MCF 10A (cell line): ENCODE data around the gene FAF1. TPM values are rescaled to one million over a fixed set of nuclear protein-coding genes. Genes with fewer than 3 reads are reported as not detected.
"Not testable (repeated sequence)": the region's sequence is repeated elsewhere in the genome, so short reads cannot be mapped to it uniquely, and the experiment has no call there.

Experiments used
- BruUV-seq: library from RNA; stranded (reverse); fragments of 400-500 nt; replicated peaks from 2 replicates; lab custom pipeline; 2021; lab: Mats Ljungman, UMichigan
- CTCF ChIA-PET: fragments of 300-600 bp; sonication (Branson Sonifier 250); formaldehyde crosslinking; extraction: SDS; loops from one replicate; lab custom pipeline; 2021; ENCODE audit warnings: antibody characterized with exemption, inconsistent platforms; lab: Yijun Ruan, JAX
- POLR2A ChIA-PET: fragments of 300-600, 350-650 bp; sonication (Branson Sonifier 250); formaldehyde crosslinking; extraction: SDS; loops from one replicate; lab custom pipeline; 2020; ENCODE audit warnings: antibody characterized with exemption, inconsistent platforms; lab: Yijun Ruan, JAX
- DNase-seq: peaks from one replicate; pipeline ENCODE4 v3.0.0-alpha.2; 2018; ENCODE audit not compliant: unreplicated experiment
- H3K27ac Mint-ChIP-seq: one replicate; pipeline ENCODE4 v1.8.0; 2022; ENCODE audit warnings: mild to moderate bottlenecking, low read depth, mixed read lengths; ENCODE audit not compliant: unreplicated experiment
- H3K27me3 Mint-ChIP-seq: one replicate; pipeline ENCODE4 v1.8.0; 2022; ENCODE audit warnings: mixed read lengths; ENCODE audit not compliant: insufficient read depth, unreplicated experiment
- H3K36me3 Mint-ChIP-seq: one replicate; pipeline ENCODE4 v1.8.0; 2022; ENCODE audit warnings: mild to moderate bottlenecking, moderate library complexity, mixed read lengths; ENCODE audit not compliant: insufficient read depth, unreplicated experiment
- H3K4me1 Mint-ChIP-seq: one replicate; pipeline ENCODE4 v1.8.0; 2022; ENCODE audit warnings: mixed read lengths; ENCODE audit not compliant: insufficient read depth, unreplicated experiment
- H3K4me3 Mint-ChIP-seq: one replicate; pipeline ENCODE4 v1.8.0; 2022; ENCODE audit warnings: mild to moderate bottlenecking, moderate library complexity, mixed read lengths; ENCODE audit not compliant: unreplicated experiment
- H3K9me3 Mint-ChIP-seq: one replicate; pipeline ENCODE4 v1.8.0; 2022; ENCODE audit warnings: mixed read lengths; ENCODE audit not compliant: unreplicated experiment
- intact Hi-C: fragments of 100-400 bp; cut with micrococcal nuclease; formaldehyde crosslinking; loops from 2 replicates; pipeline ENCODE4 v1.14.1; 2022
- total RNA-seq: library from RNA; stranded (reverse); gene quantifications from 2 replicates; pipeline ENCODE4 v1.2.3, GENCODE V29; 2022
- TF ChIP-seq, protein P1 (sequence below): fragments of 200-600 bp; IDR thresholded peaks from one replicate; pipeline ENCODE4 v1.8.0; 2022; ENCODE audit warnings: antibody characterized with exemption, mild to moderate bottlenecking; ENCODE audit not compliant: unreplicated experiment

Gene FAF1
- total RNA-seq, 1 experiment from 2014 or later = 93.2 TPM

GRCh38 chr1:51000651-51001050 lies 40.6 kb upstream of the FAF1 start:
- CTCF ChIA-PET = interaction anchor here (0.6 kb wide), 1 partner anchor 397 kb away, joined by 3 read pairs; no protein-coding TSS in a partner anchor
- DNase-seq = no peak
- H3K9me3 Mint-ChIP-seq = no peaks in the 10 kb centered on the region
- no peaks in the 10 kb centered on the region for H3K36me3 Mint-ChIP-seq
- H3K4me1 Mint-ChIP-seq = no peaks in the 10 kb centered on the region
- intact Hi-C loops = no loop called here
- POLR2A ChIA-PET = no interaction called here
- no peaks in the 10 kb centered on the region for H3K27me3 Mint-ChIP-seq
- no peak overlapping the region for H3K27ac Mint-ChIP-seq
- TF ChIP-seq, protein P1, sequence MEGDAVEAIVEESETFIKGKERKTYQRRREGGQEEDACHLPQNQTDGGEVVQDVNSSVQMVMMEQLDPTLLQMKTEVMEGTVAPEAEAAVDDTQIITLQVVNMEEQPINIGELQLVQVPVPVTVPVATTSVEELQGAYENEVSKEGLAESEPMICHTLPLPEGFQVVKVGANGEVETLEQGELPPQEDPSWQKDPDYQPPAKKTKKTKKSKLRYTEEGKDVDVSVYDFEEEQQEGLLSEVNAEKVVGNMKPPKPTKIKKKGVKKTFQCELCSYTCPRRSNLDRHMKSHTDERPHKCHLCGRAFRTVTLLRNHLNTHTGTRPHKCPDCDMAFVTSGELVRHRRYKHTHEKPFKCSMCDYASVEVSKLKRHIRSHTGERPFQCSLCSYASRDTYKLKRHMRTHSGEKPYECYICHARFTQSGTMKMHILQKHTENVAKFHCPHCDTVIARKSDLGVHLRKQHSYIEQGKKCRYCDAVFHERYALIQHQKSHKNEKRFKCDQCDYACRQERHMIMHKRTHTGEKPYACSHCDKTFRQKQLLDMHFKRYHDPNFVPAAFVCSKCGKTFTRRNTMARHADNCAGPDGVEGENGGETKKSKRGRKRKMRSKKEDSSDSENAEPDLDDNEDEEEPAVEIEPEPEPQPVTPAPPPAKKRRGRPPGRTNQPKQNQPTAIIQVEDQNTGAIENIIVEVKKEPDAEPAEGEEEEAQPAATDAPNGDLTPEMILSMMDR = no peak
- BruUV-seq = no TSS peak
- no peak overlapping the region for H3K4me3 Mint-ChIP-seq

- Mint-ChIP-seq H3K9me3 (no peaks in the 10 kb centered on the region), H3K4me3 (no peak overlapping the region), H3K36me3 (no peaks in the 10 kb centered on the region), H3K27me3 (no peaks in the 10 kb centered on the region), H3K4me1 (no peaks in the 10 kb centered on the region), H3K27ac (no peak overlapping the region)
- BruUV-seq = no TSS peak
- intact Hi-C loops = no loop called here
- DNase-seq = no peak
- ChIA-PET CTCF (interaction anchor here (0.6 kb wide), 1 partner anchor 103 kb away, joined by 5 read pairs; no protein-coding TSS in a partner anchor), POLR2A (no interaction called here)
- TF ChIP-seq, protein P1 = no peak
Measured at GRCh38 chr1:51000160-51000559, 40.1 kb upstream of the FAF1 start.

GRCh38 chr1:50999375-50999774 lies 39.3 kb upstream of the FAF1 start:
- H3K27ac Mint-ChIP-seq, POLR2A ChIA-PET, H3K4me3 Mint-ChIP-seq, BruUV-seq, H3K9me3 Mint-ChIP-seq, CTCF ChIA-PET, DNase-seq, H3K4me1 Mint-ChIP-seq, H3K27me3 Mint-ChIP-seq, H3K36me3 Mint-ChIP-seq, intact Hi-C loops: not testable (repeated sequence)

DNA sequence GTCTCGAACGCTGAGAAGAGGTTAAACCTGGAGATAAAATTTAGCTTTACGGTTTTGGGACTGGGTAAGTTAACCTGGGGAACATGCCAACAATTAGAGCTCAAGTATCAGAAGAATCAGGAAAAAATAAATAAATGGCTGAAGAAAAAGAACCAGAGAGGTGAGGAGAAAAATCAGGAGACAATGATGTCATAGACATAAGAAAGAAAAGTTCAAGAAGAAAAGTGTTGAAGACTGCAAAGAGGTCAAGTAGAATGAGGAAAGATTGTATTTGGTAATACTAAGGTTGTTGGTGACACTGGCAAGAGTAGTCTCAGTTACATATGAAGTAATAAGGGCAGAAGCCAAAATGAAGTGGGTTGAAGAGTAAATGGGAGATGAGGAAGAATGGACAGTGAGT lies 36.0 kb upstream of the FAF1 start:
- TF ChIP-seq, protein P1 = no peak
- no peaks in the 10 kb centered on the region for H3K4me1 Mint-ChIP-seq
- no peak overlapping the region for H3K27ac Mint-ChIP-seq
- H3K4me3 Mint-ChIP-seq = no peak overlapping the region
- ChIA-PET POLR2A (no interaction called here), CTCF (interaction anchor here (0.6 kb wide), 1 partner anchor 38 kb away, joined by 3 read pairs; no protein-coding TSS in a partner anchor)
- H3K36me3 Mint-ChIP-seq = no peaks in the 10 kb centered on the region
- no peaks in the 10 kb centered on the region for H3K9me3 Mint-ChIP-seq
- no peak for DNase-seq
- no peaks in the 10 kb centered on the region for H3K27me3 Mint-ChIP-seq
- intact Hi-C loops = no loop called here
- BruUV-seq = no TSS peak
